CD4-positive, alpha-beta memory T cell (primary cell): Measurements from ENCODE around the gene MGAT4A. TPM values are rescaled to one million over a fixed set of nuclear protein-coding genes. Genes with fewer than 3 reads are reported as not detected.

Source experiments
- CTCF ChIA-PET: fragments of 350-600 bp; sonication (Branson Sonifier 250); formaldehyde crosslinking; loops from one replicate; lab custom pipeline; 2021; ENCODE audit warnings: inconsistent platforms; ENCODE audit not compliant: partially characterized antibody; lab: Charles Lee
- POLR2A ChIA-PET: fragments of 350-600 bp; sonication (Branson Sonifier 250); formaldehyde crosslinking; loops from one replicate; lab custom pipeline; 2021; ENCODE audit not compliant: partially characterized antibody; lab: Charles Lee
- DNase-seq, 5 donors: peaks; one replicate each; pipeline versions ENCODE4 v3.0.0 to v3.0.0-alpha.2; 2020 to 2022; ENCODE audit warnings: mixed read lengths in 1 of 5
- H3K27ac ChIP-seq: one replicate; pipeline ENCODE4 v1.7.0; 2013; ENCODE audit warnings: low read depth, low read length
- H3K27me3 ChIP-seq: 2 replicates; pipeline ENCODE4 v1.7.0; 2013; ENCODE audit warnings: mild to moderate bottlenecking, low read length, moderate library complexity; ENCODE audit not compliant: insufficient read depth
- H3K36me3 ChIP-seq: 2 replicates; pipeline ENCODE4 v1.7.0; 2013; ENCODE audit warnings: mild to moderate bottlenecking, low read length, moderate library complexity; ENCODE audit not compliant: insufficient read depth
- H3K4me1 ChIP-seq: 2 replicates; pipeline ENCODE4 v1.7.0; 2013; ENCODE audit warnings: mild to moderate bottlenecking, low read length, moderate library complexity; ENCODE audit not compliant: insufficient read depth
- H3K4me3 ChIP-seq, 2 donors: one replicate each; pipeline ENCODE4 v1.7.0; 2013; ENCODE audit warnings: low read length in 2 of 2, mild to moderate bottlenecking in 1 of 2
- H3K9me3 ChIP-seq, 2 donors: one replicate each; pipeline ENCODE4 v1.7.0; 2013; ENCODE audit warnings: low read length in 2 of 2, control low read depth in 1 of 2; ENCODE audit not compliant: control insufficient read depth in 1 of 2
- H3K27ac Mint-ChIP-seq, 7 donors: one replicate each; pipeline ENCODE4 v1.8.0; 2020 to 2021; ENCODE audit warnings: mixed read lengths in 7 of 7, mild to moderate bottlenecking in 6 of 7, inconsistent platforms in 3 of 7, moderate library complexity in 3 of 7
- H3K27me3 Mint-ChIP-seq, 2 donors: one replicate each; pipeline ENCODE4 v1.8.0; 2020 to 2021; ENCODE audit warnings: mixed read lengths in 2 of 2
- H3K36me3 Mint-ChIP-seq, 2 donors: one replicate each; pipeline ENCODE4 v1.8.0; 2020 to 2021; ENCODE audit warnings: mixed read lengths in 2 of 2, inconsistent platforms in 1 of 2, mild to moderate bottlenecking in 1 of 2
- H3K4me1 Mint-ChIP-seq, 4 donors: one replicate each; pipeline ENCODE4 v1.8.0; 2020 to 2021; ENCODE audit warnings: mixed read lengths in 4 of 4, mild to moderate bottlenecking in 1 of 4
- H3K4me3 Mint-ChIP-seq, 8 donors: one replicate each; pipeline ENCODE4 v1.8.0; 2020 to 2021; ENCODE audit warnings: mixed read lengths in 8 of 8, mild to moderate bottlenecking in 7 of 8, moderate library complexity in 6 of 8, inconsistent platforms in 3 of 8
- H3K9me3 Mint-ChIP-seq, 8 donors: one replicate each; pipeline ENCODE4 v1.8.0; 2020 to 2021; ENCODE audit warnings: mixed read lengths in 8 of 8, mild to moderate bottlenecking in 5 of 8, inconsistent platforms in 3 of 8, moderate library complexity in 1 of 8
- intact Hi-C: fragments of 100-400 bp; cut with micrococcal nuclease; formaldehyde crosslinking; loops from one replicate; pipeline ENCODE4 v1.15.1; 2023
- polyA plus RNA-seq, 2 donors: library from polyadenylated mRNA; unstranded; fragments of 300-500 nt; fragmentation: Illumina TruSeq; gene quantifications; one replicate each; pipeline ENCODE4 v1.2.3, GENCODE V29; 2021
- total RNA-seq, 2 experiments: library from RNA; stranded (reverse); gene quantifications; one replicate each; pipeline ENCODE4 v1.2.3, GENCODE V29; 2021

The MGAT4A gene
- total and polyA plus RNA-seq, 4 experiments from 2014 or later: 223 to 336 (median 263) TPM

DNA sequence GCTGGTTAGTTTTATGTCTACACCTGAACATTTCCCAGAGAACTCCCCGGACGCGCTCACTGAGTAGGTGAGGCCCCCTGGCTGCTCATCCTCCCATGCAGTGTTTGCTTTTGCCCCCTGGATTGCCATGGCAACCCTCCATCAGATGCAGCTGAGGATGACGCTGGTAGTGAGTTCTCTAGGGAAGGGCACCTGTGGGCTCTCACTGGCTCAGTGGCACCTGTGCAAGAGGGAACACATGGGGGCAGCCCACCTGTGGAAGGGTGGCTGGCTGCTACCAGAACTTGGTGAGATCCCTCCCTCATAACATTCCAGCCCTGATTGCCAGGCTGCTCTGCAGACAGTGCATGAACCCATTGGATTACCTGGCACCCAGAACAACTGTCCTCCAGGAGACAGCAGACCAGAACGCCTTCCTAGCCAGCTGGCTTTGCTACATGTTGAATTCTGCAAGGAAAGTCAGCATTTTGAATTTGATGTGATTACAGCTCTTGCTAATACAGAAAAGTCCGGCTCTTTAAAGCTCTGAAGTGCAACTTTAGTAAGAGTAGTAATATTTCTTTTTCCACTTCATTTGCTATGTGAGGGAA lies 144.3 kb downstream of the MGAT4A start:
- H3K27me3 Mint-ChIP-seq: no peaks in the 10 kb centered on the region
- no peaks in the 10 kb centered on the region for H3K27me3 ChIP-seq
- H3K4me3 Mint-ChIP-seq: no peak overlapping the region
- no peaks in the 10 kb centered on the region for H3K9me3 Mint-ChIP-seq
- H3K4me1 ChIP-seq: no peaks in the 10 kb centered on the region
- ChIA-PET CTCF (no interaction called here), POLR2A (no interaction called here)
- H3K4me1 Mint-ChIP-seq: peaks cover 0 to 3% (median under 1%) of the 10 kb centered on the region in 4 donors
- intact Hi-C loops: no loop called here
- peaks cover 65 to 83% of the 10 kb centered on the region in 2 donors for H3K36me3 Mint-ChIP-seq
- no peak overlapping the region for H3K4me3 ChIP-seq
- no peaks in the 10 kb centered on the region for H3K9me3 ChIP-seq
- H3K27ac Mint-ChIP-seq: peak overlapping the region in 5 of 7 donors; percentile 18 to 58 (median 25)
- H3K27ac ChIP-seq: no peak overlapping the region
- DNase-seq: no peak
- peaks cover 62% of the 10 kb centered on the region for H3K36me3 ChIP-seq

DNA sequence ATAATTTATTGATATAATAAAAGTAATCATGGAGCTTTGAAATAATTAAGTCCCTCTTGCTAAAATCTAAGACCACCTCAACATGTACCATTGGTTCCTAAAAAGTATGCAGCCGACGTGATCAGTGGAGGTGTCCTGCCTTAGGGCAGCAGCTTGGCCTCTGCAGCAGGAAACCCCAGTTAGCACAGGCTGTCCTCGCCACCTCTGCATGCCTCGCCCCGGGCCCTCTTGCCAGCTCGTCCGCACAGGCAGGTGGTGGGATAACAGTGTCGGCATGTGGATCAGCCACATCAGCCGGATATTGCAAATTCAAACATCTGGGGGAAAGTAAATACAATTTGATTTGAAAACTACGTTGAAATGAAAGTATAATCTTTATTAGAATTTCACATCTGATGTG lies 145.5 kb downstream of the MGAT4A start:
- peak overlapping the region in 2 of 7 donors; percentile 12 to 72 for H3K27ac Mint-ChIP-seq
- no peaks in the 10 kb centered on the region for H3K9me3 Mint-ChIP-seq
- ChIA-PET POLR2A (interaction anchor here (0.6 kb wide), 1 partner anchor 44 kb away, joined by 3 read pairs; no protein-coding TSS in a partner anchor), CTCF (interaction anchor here (1.1 kb wide), 1 partner anchor 20 kb away, joined by 3 read pairs; no protein-coding TSS in a partner anchor)
- intact Hi-C loops: loop anchor here (1.0 kb wide), 1 partner anchor 8 kb away; no protein-coding TSS in a partner anchor
- Histone ChIP-seq H3K4me3 (no peak overlapping the region), H3K27ac (no peak overlapping the region), H3K36me3 (peaks cover 68% of the 10 kb centered on the region), H3K4me1 (no peaks in the 10 kb centered on the region), H3K9me3 (no peaks in the 10 kb centered on the region), H3K27me3 (no peaks in the 10 kb centered on the region)
- H3K4me3 Mint-ChIP-seq: no peak overlapping the region
- no peaks in the 10 kb centered on the region for H3K27me3 Mint-ChIP-seq
- peaks cover 0 to 3% (median under 1%) of the 10 kb centered on the region in 4 donors for H3K4me1 Mint-ChIP-seq
- peaks cover 59 to 77% of the 10 kb centered on the region in 2 donors for H3K36me3 Mint-ChIP-seq
- no peak for DNase-seq

DNA sequence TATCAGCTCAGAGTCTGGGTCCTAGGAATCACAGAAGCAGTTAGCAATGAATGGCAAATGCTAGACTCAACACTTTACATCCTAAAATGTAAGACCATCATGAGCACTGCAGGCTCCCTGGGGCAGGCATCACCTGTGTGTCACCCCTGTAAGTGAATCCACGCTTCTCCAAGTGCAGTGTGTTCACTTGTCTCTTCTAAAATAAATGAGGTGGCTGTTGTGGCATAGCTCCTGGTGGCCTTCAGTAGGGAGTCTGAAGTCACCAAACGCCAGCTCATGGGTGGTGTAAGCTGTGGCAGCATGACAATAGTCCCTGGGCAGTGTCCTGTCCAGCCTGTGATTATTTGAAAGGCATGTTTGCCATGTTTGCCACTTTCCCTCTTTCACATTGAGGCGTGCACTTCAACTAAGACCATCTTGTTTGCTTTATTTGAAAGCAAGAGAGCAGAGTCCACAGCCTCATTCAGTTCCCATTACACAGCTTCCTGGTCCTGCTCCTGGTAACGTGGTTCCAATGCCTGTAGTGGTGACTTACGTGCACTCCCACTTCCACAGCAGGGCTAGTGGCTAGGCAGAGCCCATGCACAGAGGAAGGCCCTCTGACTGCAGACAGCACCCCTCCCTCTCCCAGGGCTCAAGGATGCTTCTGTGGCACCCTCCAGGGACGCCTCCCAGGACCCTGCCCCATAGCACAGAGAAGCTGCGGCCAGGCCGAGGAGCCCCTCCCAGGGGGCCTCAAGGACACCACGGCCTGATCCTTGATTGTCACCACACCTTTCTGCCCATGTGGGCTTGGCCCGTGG lies 146.9 kb downstream of the MGAT4A start:
- Mint-ChIP-seq H3K9me3 (no peaks in the 10 kb centered on the region), H3K27me3 (no peaks in the 10 kb centered on the region), H3K36me3 (peaks cover 55 to 79% of the 10 kb centered on the region in 2 donors), H3K4me3 (no peak overlapping the region), H3K27ac (peak overlapping the region in 1 of 7 donors; percentile 75), H3K4me1 (peaks cover 0 to 3% (median under 1%) of the 10 kb centered on the region in 4 donors)
- no peak overlapping the region for H3K27ac ChIP-seq
- CTCF ChIA-PET: interaction anchor here (1.0 kb wide), 1 partner anchor 15 kb away, joined by 3 read pairs; no protein-coding TSS in a partner anchor
- H3K27me3 ChIP-seq: no peaks in the 10 kb centered on the region
- DNase-seq: no peak
- H3K36me3 ChIP-seq: peaks cover 74% of the 10 kb centered on the region
- intact Hi-C loops: no loop called here
- H3K4me3 ChIP-seq: no peak overlapping the region
- H3K9me3 ChIP-seq: no peaks in the 10 kb centered on the region
- no peaks in the 10 kb centered on the region for H3K4me1 ChIP-seq
- POLR2A ChIA-PET: no interaction called here

DNA sequence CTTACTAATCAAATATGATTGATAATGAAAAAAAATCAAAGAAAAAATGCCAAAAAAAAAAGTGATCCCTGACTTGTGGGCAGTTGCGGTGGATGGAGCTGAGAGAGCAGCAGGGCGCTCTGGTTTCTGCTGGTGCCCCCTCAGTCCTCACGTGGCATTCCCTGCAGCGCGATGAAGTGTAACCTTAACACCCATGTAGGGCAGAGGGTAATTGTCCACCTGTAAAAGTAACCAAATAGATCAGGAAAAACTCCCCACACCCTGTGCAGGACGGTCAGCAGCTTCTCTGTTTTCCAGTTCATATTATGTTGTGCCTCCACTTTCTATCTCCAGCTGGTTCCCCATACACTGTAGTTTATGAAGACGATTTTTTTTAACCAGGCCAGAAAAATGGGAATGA lies 147.7 kb downstream of the MGAT4A start:
- Mint-ChIP-seq H3K36me3 (peaks cover 57 to 79% of the 10 kb centered on the region in 2 donors), H3K9me3 (no peaks in the 10 kb centered on the region), H3K27me3 (no peaks in the 10 kb centered on the region), H3K27ac (peak overlapping the region in 1 of 7 donors; percentile 58), H3K4me3 (no peak overlapping the region), H3K4me1 (peaks cover 0 to 3% (median under 1%) of the 10 kb centered on the region in 4 donors)
- intact Hi-C loops: no loop called here
- CTCF ChIA-PET: interaction anchor here (1.0 kb wide), 1 partner anchor 15 kb away, joined by 3 read pairs; no protein-coding TSS in a partner anchor
- Histone ChIP-seq H3K4me1 (no peaks in the 10 kb centered on the region), H3K27ac (no peak overlapping the region), H3K36me3 (peaks cover 80% of the 10 kb centered on the region), H3K9me3 (no peaks in the 10 kb centered on the region), H3K4me3 (no peak overlapping the region), H3K27me3 (no peaks in the 10 kb centered on the region)
- no peak for DNase-seq
- POLR2A ChIA-PET: no interaction called here

DNA sequence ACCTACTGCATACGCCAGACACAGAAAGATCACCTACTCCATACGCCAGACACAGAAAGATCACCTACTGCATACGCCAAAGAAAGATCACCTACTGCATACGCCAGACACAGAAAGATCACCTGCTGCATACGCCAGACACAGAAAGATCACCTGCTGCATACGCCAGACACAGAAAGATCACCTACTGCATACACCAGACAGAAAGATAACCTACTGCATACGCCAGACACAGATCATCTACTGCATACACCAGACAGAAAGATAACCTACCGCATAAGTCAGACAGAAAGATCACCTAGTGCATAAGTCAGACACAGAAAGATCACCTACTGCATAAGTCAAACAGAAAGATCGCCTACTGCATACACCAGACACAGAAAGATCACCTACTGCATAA lies 148.4 kb downstream of the MGAT4A start:
- Histone ChIP-seq H3K4me1 (no peaks in the 10 kb centered on the region), H3K27me3 (no peaks in the 10 kb centered on the region), H3K9me3 (no peaks in the 10 kb centered on the region), H3K27ac (no peak overlapping the region), H3K36me3 (peaks cover 81% of the 10 kb centered on the region), H3K4me3 (no peak overlapping the region)
- Mint-ChIP-seq H3K4me3 (no peak overlapping the region), H3K4me1 (peaks cover 0 to 3% (median 1%) of the 10 kb centered on the region in 4 donors), H3K36me3 (peaks cover 59 to 82% of the 10 kb centered on the region in 2 donors), H3K27ac (peak overlapping the region in 2 of 7 donors; percentile 18 to 57), H3K9me3 (no peaks in the 10 kb centered on the region), H3K27me3 (no peaks in the 10 kb centered on the region)
- ChIA-PET POLR2A (no interaction called here), CTCF (no interaction called here)
- intact Hi-C loops: no loop called here
- DNase-seq: no peak

DNA sequence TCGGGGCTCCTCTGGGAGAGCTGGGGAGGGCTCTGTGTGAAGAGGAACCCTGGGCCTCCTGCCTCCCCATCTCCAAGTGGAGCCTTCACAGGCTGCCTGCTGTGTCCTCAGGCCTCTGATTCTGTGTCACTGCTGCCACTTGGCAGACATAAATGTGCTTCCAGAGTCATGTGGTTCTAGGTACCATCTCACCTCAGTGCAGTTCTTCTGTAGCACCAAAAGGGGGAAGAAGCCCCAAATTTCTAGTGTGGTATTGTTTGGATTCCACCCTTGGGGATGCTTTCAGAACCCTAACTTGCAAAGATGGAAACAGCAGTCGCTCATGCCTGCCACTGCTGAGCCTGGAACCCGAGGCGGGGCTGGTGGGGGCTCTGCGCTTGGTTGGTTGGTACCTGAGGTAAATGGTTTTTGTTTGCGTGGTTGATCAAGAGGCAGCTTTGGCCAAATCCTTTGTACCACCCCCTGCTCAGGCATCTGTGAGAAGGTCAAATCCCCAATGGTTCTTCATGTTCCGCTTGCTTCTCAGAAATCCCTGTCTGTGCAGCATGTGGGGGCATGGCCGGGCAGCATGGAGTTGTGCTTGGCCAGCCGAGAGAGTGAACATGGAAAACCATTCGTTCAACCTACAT lies 150.2 kb downstream of the MGAT4A start:
- Histone ChIP-seq H3K9me3 (no peaks in the 10 kb centered on the region), H3K4me1 (no peaks in the 10 kb centered on the region), H3K27me3 (no peaks in the 10 kb centered on the region), H3K27ac (no peak overlapping the region), H3K36me3 (peaks cover 86% of the 10 kb centered on the region), H3K4me3 (no peak overlapping the region)
- ChIA-PET CTCF (interaction anchor here (1.3 to 1.8 kb wide), 2 partner anchors 12 to 167 kb away, joined by 4 to 7 read pairs; no protein-coding TSS in a partner anchor), POLR2A (no interaction called here)
- no peaks in the 10 kb centered on the region for H3K27me3 Mint-ChIP-seq
- peaks cover 64 to 79% of the 10 kb centered on the region in 2 donors for H3K36me3 Mint-ChIP-seq
- H3K9me3 Mint-ChIP-seq: no peaks in the 10 kb centered on the region
- intact Hi-C loops: no loop called here
- H3K4me1 Mint-ChIP-seq: peaks cover 0 to 3% (median under 1%) of the 10 kb centered on the region in 4 donors
- no peak for DNase-seq
- peak overlapping the region in 4 of 7 donors; percentile 1 to 63 (median 10) for H3K27ac Mint-ChIP-seq
- H3K4me3 Mint-ChIP-seq: no peak overlapping the region
